GM10266 (cell line): Measurements from ENCODE around the gene FAM240B.

Experiments
- DNase-seq: peaks from one replicate; pipeline ENCODE4 v3.0.0; 2012; ENCODE audit errors: extremely low spot score
- CTCF ChIP-seq: IDR thresholded peaks from 2 replicates; pipeline ENCODE4 v1.5.1; 2012; ENCODE audit warnings: mild to moderate bottlenecking, low read depth; ENCODE audit not compliant: control insufficient read depth, insufficient read depth; ENCODE audit errors: missing control alignments

The FAM240B gene

GRCh38 chr9:38724754-38725153 lies 4.8 kb upstream of the FAM240B start:
- no peak for TF ChIP-seq CTCF
- DNase-seq = no peak

GRCh38 chr9:38718148-38718547 lies 1.8 kb downstream of the FAM240B start:
- no peak for TF ChIP-seq CTCF
- no peak for DNase-seq

- TF ChIP-seq CTCF = no peak
- DNase-seq = no peak
These were observed 4.2 kb downstream of the FAM240B start for GRCh38 chr9:38715684-38716083.

GRCh38 chr9:38713426-38713825 lies 6.5 kb downstream of the FAM240B start:
- TF ChIP-seq CTCF = no peak
- no peak for DNase-seq

DNA sequence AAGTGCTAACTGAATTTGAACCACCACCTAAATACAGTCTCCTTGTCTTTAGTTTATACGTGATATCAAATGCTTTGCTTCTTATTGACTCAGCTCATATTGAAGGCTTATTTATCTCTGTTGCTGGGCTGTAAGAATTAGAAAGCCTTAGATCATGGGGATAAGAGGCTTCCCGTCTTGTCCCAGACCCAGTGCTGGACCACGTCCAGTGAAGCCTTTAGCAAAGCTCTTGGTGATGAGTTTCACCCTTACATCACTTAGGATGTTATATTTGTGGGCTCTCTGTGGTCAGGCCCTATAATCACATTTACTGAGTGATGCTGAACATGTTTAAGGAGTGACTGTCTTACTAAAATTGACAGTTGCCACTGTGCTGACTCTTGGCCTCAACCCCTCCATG lies 11.2 kb downstream of the FAM240B start:
- no peak for TF ChIP-seq CTCF
- no peak for DNase-seq

- peak; percentile 48 for TF ChIP-seq CTCF
- DNase-seq = peak; percentile 18
These were observed 11.9 kb downstream of the FAM240B start for GRCh38 chr9:38707885-38708637.

DNA sequence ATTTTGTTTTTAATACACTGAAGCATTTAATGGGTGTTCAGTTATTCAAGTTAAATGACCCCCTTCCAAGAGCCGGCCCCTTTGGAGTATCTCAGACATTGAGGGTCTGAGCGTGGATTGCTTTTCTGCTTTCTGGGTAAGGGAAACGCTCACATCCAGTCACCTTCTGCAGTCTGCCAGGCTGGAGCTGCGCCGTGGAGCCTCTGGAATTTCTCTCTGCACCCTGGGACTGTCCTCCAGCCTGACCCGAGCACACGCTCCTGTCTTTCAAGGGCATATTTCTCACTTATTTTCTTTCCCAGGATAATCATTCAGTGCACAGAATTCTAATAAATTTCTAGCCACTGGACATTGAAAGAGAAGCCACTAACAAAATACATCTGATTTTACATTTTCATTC lies 13.4 kb downstream of the FAM240B start:
- no peak for DNase-seq
- TF ChIP-seq CTCF = no peak
